Activated CD4-positive, alpha-beta memory T cell treated with anti-CD3 and anti-CD28 coated beads for 36 hours (primary cell): ENCODE measurements around the gene CENPB. TPM values are rescaled to one million over a fixed set of nuclear protein-coding genes. Genes with fewer than 3 reads are reported as not detected.

ENCODE experiments used
- CTCF ChIA-PET: fragments of 350-600 bp; sonication (Branson Sonifier 250); formaldehyde crosslinking; loops from one replicate; lab custom pipeline; 2021; ENCODE audit warnings: antibody characterized with exemption, inconsistent platforms; lab: Charles Lee
- POLR2A ChIA-PET: fragments of 350-600 bp; sonication (Branson Sonifier 250); formaldehyde crosslinking; loops from one replicate; lab custom pipeline; 2021; ENCODE audit warnings: antibody characterized with exemption; lab: Charles Lee
- DNase-seq: peaks from one replicate; pipeline ENCODE4 v3.0.0-alpha.2; 2020
- H3K27ac Mint-ChIP-seq: one replicate; pipeline ENCODE4 v1.8.0; 2021; ENCODE audit warnings: mixed read lengths
- H3K27me3 Mint-ChIP-seq: one replicate; pipeline ENCODE4 v1.8.0; 2021; ENCODE audit warnings: mixed read lengths
- H3K36me3 Mint-ChIP-seq: one replicate; pipeline ENCODE4 v1.8.0; 2021; ENCODE audit warnings: mixed read lengths
- H3K4me1 Mint-ChIP-seq: one replicate; pipeline ENCODE4 v1.8.0; 2021; ENCODE audit warnings: low read depth, mixed read lengths
- H3K4me3 Mint-ChIP-seq: one replicate; pipeline ENCODE4 v1.8.0; 2021; ENCODE audit warnings: mild to moderate bottlenecking, mixed read lengths
- H3K9me3 Mint-ChIP-seq: one replicate; pipeline ENCODE4 v1.8.0; 2021; ENCODE audit warnings: mixed read lengths
- intact Hi-C: fragments of 100-400 bp; cut with micrococcal nuclease; formaldehyde crosslinking; loops from one replicate; pipeline ENCODE4 v1.15.1; 2023
- total RNA-seq, 2 experiments: library from RNA; stranded (reverse); gene quantifications; one replicate each; pipeline ENCODE4 v1.2.3, GENCODE V29; 2021

The CENPB gene
- total RNA-seq, 2 experiments from 2014 or later = 50.1 to 51.9 TPM

GRCh38 chr20:3744806-3745685 is 41.5 kb downstream of the CENPB start:
- Mint-ChIP-seq H3K4me1 (peaks cover 7% of the 10 kb centered on the region), H3K4me3 (peak overlapping the region; percentile 46), H3K27me3 (peaks cover 2% of the 10 kb centered on the region), H3K9me3 (no peaks in the 10 kb centered on the region), H3K27ac (no peak overlapping the region), H3K36me3 (no peaks in the 10 kb centered on the region)
- ChIA-PET CTCF (interaction anchor here (0.5 to 2.7 kb wide), 8 partner anchors 10 to 182 kb away, joined by 3 to 12 read pairs (median 4); partner anchors contain the start of genes ADISSP and AP5S1), POLR2A (no interaction called here)
- DNase-seq = peak; percentile 85
- intact Hi-C loops = no loop called here

GRCh38 chr20:3744037-3744436 is 42.5 kb downstream of the CENPB start:
- no peak overlapping the region for H3K27ac Mint-ChIP-seq
- no peaks in the 10 kb centered on the region for H3K9me3 Mint-ChIP-seq
- ChIA-PET POLR2A (no interaction called here), CTCF (interaction anchor here (0.5 to 2.7 kb wide), 3 partner anchors 34 to 70 kb away, joined by 4 to 12 read pairs (median 5); no protein-coding TSS in a partner anchor)
- peaks cover 2% of the 10 kb centered on the region for H3K27me3 Mint-ChIP-seq
- H3K36me3 Mint-ChIP-seq = no peaks in the 10 kb centered on the region
- peaks cover 7% of the 10 kb centered on the region for H3K4me1 Mint-ChIP-seq
- no peak overlapping the region for H3K4me3 Mint-ChIP-seq
- DNase-seq = no peak
- intact Hi-C loops = no loop called here

- no peak for DNase-seq
- intact Hi-C loops = no loop called here
- H3K27ac Mint-ChIP-seq = no peak overlapping the region
- peaks cover 2% of the 10 kb centered on the region for H3K27me3 Mint-ChIP-seq
- no peaks in the 10 kb centered on the region for H3K9me3 Mint-ChIP-seq
- no peak overlapping the region for H3K4me3 Mint-ChIP-seq
- ChIA-PET POLR2A (interaction anchor here (0.7 kb wide), 1 partner anchor 275 kb away, joined by 4 read pairs; no protein-coding TSS in a partner anchor), CTCF (interaction anchor here (2.1 to 2.7 kb wide), 2 partner anchors 33 to 66 kb away, joined by 5 to 12 read pairs; no protein-coding TSS in a partner anchor)
- H3K4me1 Mint-ChIP-seq = peaks cover 7% of the 10 kb centered on the region
- H3K36me3 Mint-ChIP-seq = no peaks in the 10 kb centered on the region
Observed at GRCh38 chr20:3743251-3743650, 43.3 kb downstream of the CENPB start.

GRCh38 chr20:3741836-3742458 is 44.6 kb downstream of the CENPB start:
- intact Hi-C loops = no loop called here

GRCh38 chr20:3740615-3741301 is 45.8 kb downstream of the CENPB start:
- no peak overlapping the region for H3K4me3 Mint-ChIP-seq
- DNase-seq = no peak
- no peaks in the 10 kb centered on the region for H3K36me3 Mint-ChIP-seq
- H3K4me1 Mint-ChIP-seq = peaks cover 7% of the 10 kb centered on the region
- no peaks in the 10 kb centered on the region for H3K9me3 Mint-ChIP-seq
- ChIA-PET CTCF (interaction anchor here (1.1 kb wide), 1 partner anchor 13 kb away, joined by 4 read pairs; no protein-coding TSS in a partner anchor), POLR2A (no interaction called here)
- intact Hi-C loops = no loop called here
- no peak overlapping the region for H3K27ac Mint-ChIP-seq
- no peaks in the 10 kb centered on the region for H3K27me3 Mint-ChIP-seq

More at GRCh38 chr20:3741836-3742458, 44.6 kb downstream of the CENPB start:
- no peak overlapping the region for H3K4me3 Mint-ChIP-seq
- no peak for DNase-seq
- H3K4me1 Mint-ChIP-seq = peaks cover 7% of the 10 kb centered on the region
- H3K9me3 Mint-ChIP-seq = no peaks in the 10 kb centered on the region
- peaks cover 2% of the 10 kb centered on the region for H3K27me3 Mint-ChIP-seq
- POLR2A ChIA-PET = no interaction called here
- H3K27ac Mint-ChIP-seq = no peak overlapping the region
- H3K36me3 Mint-ChIP-seq = no peaks in the 10 kb centered on the region
- CTCF ChIA-PET = interaction anchor here (0.7 to 2.7 kb wide), 3 partner anchors 9 to 31 kb away, joined by 3 to 12 read pairs (median 4); no protein-coding TSS in a partner anchor

GRCh38 chr20:3739926-3740451 is 46.6 kb downstream of the CENPB start:
- H3K27ac Mint-ChIP-seq = no peak overlapping the region
- POLR2A ChIA-PET = no interaction called here

GRCh38 chr20:3739054-3739925 is 47.2 kb downstream of the CENPB start:
- DNase-seq = no peak
- CTCF ChIA-PET = interaction anchor here (1.0 kb wide), 1 partner anchor 10 kb away, joined by 3 read pairs; no protein-coding TSS in a partner anchor
- H3K36me3 Mint-ChIP-seq = no peaks in the 10 kb centered on the region
- H3K27me3 Mint-ChIP-seq = no peaks in the 10 kb centered on the region
- no peak overlapping the region for H3K4me3 Mint-ChIP-seq
- intact Hi-C loops = no loop called here
- POLR2A ChIA-PET = no interaction called here
- no peak overlapping the region for H3K27ac Mint-ChIP-seq
- no peaks in the 10 kb centered on the region for H3K9me3 Mint-ChIP-seq
- peaks cover 2% of the 10 kb centered on the region for H3K4me1 Mint-ChIP-seq

More at GRCh38 chr20:3739926-3740451, 46.6 kb downstream of the CENPB start:
- CTCF ChIA-PET = interaction anchor here (1.0 kb wide), 1 partner anchor 10 kb away, joined by 3 read pairs; no protein-coding TSS in a partner anchor
- Mint-ChIP-seq H3K4me3 (no peak overlapping the region), H3K9me3 (no peaks in the 10 kb centered on the region), H3K4me1 (peaks cover 4% of the 10 kb centered on the region), H3K27me3 (no peaks in the 10 kb centered on the region), H3K36me3 (no peaks in the 10 kb centered on the region)
- DNase-seq = no peak
- intact Hi-C loops = no loop called here

- intact Hi-C loops = no loop called here
- Mint-ChIP-seq H3K4me1 (no peaks in the 10 kb centered on the region), H3K27me3 (peaks cover under 1% of the 10 kb centered on the region), H3K27ac (no peak overlapping the region), H3K9me3 (no peaks in the 10 kb centered on the region), H3K4me3 (no peak overlapping the region), H3K36me3 (no peaks in the 10 kb centered on the region)
- DNase-seq = no peak
- ChIA-PET CTCF (no interaction called here), POLR2A (no interaction called here)
Observed at GRCh38 chr20:3738111-3739053, 48.2 kb downstream of the CENPB start.

GRCh38 chr20:3735768-3736167 is 50.8 kb downstream of the CENPB start:
- Mint-ChIP-seq H3K9me3 (no peaks in the 10 kb centered on the region), H3K36me3 (no peaks in the 10 kb centered on the region), H3K27me3 (peaks cover 20% of the 10 kb centered on the region), H3K27ac (no peak overlapping the region), H3K4me3 (no peak overlapping the region), H3K4me1 (no peaks in the 10 kb centered on the region)
- ChIA-PET CTCF (interaction anchor here (1.6 to 1.9 kb wide), 2 partner anchors 14 to 25 kb away, joined by 3 to 8 read pairs; no protein-coding TSS in a partner anchor), POLR2A (no interaction called here)
- intact Hi-C loops = no loop called here
- DNase-seq = no peak

GRCh38 chr20:3734111-3734843 is 52.3 kb downstream of the CENPB start:
- H3K36me3 Mint-ChIP-seq = no peaks in the 10 kb centered on the region
- H3K27me3 Mint-ChIP-seq = peaks cover 29% of the 10 kb centered on the region
- H3K4me1 Mint-ChIP-seq = no peaks in the 10 kb centered on the region
- no peaks in the 10 kb centered on the region for H3K9me3 Mint-ChIP-seq
- H3K4me3 Mint-ChIP-seq = no peak overlapping the region
- POLR2A ChIA-PET = no interaction called here
- DNase-seq = no peak
- CTCF ChIA-PET = no interaction called here
- H3K27ac Mint-ChIP-seq = no peak overlapping the region
- intact Hi-C loops = no loop called here
